ENCODE data around the gene LYL1. TPM values are rescaled to one million over a fixed set of nuclear protein-coding genes. Genes with fewer than 3 reads are reported as not detected.
A peak's percentile ranks its signal among the peaks of the same experiment; 100 is the strongest.

The LYL1 gene
- total and polyA plus RNA-seq, 5 donors = 8.0 to 11.9 (median 9.8) TPM

GRCh38 chr19:13138916-13139198, 36.2 kb upstream of the LYL1 start:
- H3K9me3 ChIP-seq (ENCODE audit: control insufficient read depth, low read length) = no peaks in the 10 kb centered on the region
- no peak overlapping the region for H3K4me3 ChIP-seq (ENCODE audit: low read length)
- WGBS = 79% methylated on average over 10 of the region's 10 CpGs
- intact Hi-C loops (cut with DNase I) = no loop called here
- H3K4me1 ChIP-seq (ENCODE audit: control insufficient read depth, insufficient read depth, low read length) = no peaks in the 10 kb centered on the region
- DNase-seq (no peak), ATAC-seq (no peak)
- H3K27ac ChIP-seq (ENCODE audit: low read length) = no peak overlapping the region
- H3K27me3 ChIP-seq (ENCODE audit: control insufficient read depth, insufficient read depth) = no peaks in the 10 kb centered on the region

DNA sequence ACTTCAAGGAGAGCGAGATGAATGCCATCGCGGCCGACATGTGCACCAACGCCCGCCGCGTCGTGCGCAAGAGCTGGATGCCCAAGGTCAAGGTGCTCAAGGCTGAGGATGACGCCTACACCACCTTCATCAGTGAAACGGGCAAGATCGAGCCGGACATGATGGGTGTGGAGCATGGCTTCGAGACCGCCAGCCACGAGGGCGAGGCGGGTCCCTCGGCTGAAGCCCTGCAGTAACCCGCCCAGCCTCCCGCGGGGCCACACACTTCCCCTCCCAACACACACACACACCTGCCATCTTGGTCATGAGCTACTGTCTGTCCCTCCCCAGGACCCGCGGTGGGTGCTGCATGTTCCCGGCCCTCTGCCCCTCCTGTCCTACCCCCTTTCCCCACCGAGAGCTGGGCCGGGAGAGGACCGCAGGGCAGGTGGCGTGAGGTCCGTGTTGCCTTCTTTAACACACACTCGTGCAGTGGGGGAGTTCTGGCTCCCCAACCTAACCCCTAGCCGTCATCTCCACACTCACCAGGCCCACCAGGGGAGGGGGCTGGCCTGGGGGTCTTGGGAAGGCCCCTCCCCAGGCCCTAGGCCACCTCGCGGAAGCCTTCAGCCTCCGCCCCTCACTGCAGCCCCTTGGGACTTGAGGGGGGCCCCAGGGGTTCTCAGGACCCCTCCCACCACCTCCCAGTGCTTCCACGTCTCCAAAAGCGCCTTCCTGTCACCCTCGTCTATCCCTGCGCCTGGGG, 35.7 kb upstream of the LYL1 start:
- intact Hi-C loops (cut with DNase I) = no loop called here
- H3K4me3 ChIP-seq (ENCODE audit: low read length) = no peak overlapping the region
- ATAC-seq (no peak), DNase-seq (no peak)
- no peaks in the 10 kb centered on the region for H3K27me3 ChIP-seq (ENCODE audit: control insufficient read depth, insufficient read depth)
- H3K27ac ChIP-seq (ENCODE audit: low read length) = no peak overlapping the region
- no peaks in the 10 kb centered on the region for H3K4me1 ChIP-seq (ENCODE audit: control insufficient read depth, insufficient read depth, low read length)
- WGBS = 89% methylated on average over 40 of the region's 40 CpGs
- no peaks in the 10 kb centered on the region for H3K9me3 ChIP-seq (ENCODE audit: control insufficient read depth, low read length)

DNA sequence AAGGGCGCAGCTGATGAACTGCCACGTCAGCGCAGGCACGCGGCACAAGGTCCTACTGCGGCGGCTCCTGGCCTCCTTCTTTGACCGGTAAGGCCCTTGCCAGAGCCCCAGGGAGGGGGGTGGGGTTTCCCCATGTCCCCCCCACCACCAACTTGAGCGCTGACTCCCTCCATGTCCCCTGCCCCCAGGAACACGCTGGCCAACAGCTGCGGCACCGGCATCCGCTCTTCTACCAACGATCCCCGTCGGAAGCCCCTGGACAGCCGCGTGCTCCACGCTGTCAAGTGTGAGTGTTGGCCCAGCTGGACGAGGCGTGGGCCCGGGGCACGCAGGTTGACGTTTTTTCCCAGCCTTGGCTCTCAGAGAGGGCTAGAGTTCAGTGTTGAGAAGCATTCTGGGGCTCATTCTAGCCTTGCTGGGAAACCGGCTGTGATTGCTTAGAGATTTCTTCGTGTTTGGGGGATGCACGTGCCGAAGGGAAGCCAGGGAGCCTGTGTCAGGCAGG, 34.7 kb upstream of the LYL1 start:
- DNase-seq (no peak), ATAC-seq (no peak)
- Histone ChIP-seq H3K9me3 (ENCODE audit: control insufficient read depth, low read length) (no peaks in the 10 kb centered on the region), H3K27ac (ENCODE audit: low read length) (no peak overlapping the region), H3K4me1 (ENCODE audit: control insufficient read depth, insufficient read depth, low read length) (no peaks in the 10 kb centered on the region), H3K4me3 (ENCODE audit: low read length) (no peak overlapping the region), H3K27me3 (ENCODE audit: control insufficient read depth, insufficient read depth) (no peaks in the 10 kb centered on the region)
- intact Hi-C loops (cut with DNase I) = no loop called here
- WGBS = 92% methylated on average over 28 of the region's 28 CpGs

- Histone ChIP-seq H3K4me3 (ENCODE audit: low read length) (no peak overlapping the region), H3K4me1 (ENCODE audit: control insufficient read depth, insufficient read depth, low read length) (no peaks in the 10 kb centered on the region), H3K27me3 (ENCODE audit: control insufficient read depth, insufficient read depth) (no peaks in the 10 kb centered on the region), H3K9me3 (ENCODE audit: control insufficient read depth, low read length) (no peaks in the 10 kb centered on the region), H3K27ac (ENCODE audit: low read length) (no peak overlapping the region)
- DNase-seq = no peak
- intact Hi-C loops (cut with DNase I) = no loop called here
- 93% methylated on average over 60 of the region's 60 CpGs for WGBS
- ATAC-seq = no peak
Observed at GRCh38 chr19:13135068-13136062, 32.7 kb upstream of the LYL1 start.

DNA sequence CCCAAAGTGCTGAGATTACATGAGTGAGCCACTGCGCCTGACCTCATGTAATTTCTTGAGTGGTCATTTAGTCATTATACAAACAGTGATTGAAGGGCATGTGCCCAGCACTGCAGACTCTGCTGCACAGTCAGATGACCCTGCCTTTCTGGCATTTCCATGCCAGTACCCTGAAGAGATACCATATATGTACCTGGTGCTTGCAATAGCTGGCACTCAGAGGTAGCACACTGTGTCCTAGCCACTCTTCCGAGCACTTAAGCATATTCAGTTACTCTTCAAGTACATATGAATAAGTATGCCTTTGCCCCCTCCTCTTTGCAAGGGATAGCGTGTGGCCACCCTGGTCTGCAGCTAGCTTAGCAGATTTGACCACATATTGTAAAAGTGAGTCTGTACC, 32.0 kb upstream of the LYL1 start:
- 82% methylated on average over 3 of the region's 3 CpGs for WGBS
- no peak overlapping the region for H3K27ac ChIP-seq (ENCODE audit: low read length)
- H3K4me3 ChIP-seq (ENCODE audit: low read length) = no peak overlapping the region
- H3K9me3 ChIP-seq (ENCODE audit: control insufficient read depth, low read length) = no peaks in the 10 kb centered on the region
- no peaks in the 10 kb centered on the region for H3K4me1 ChIP-seq (ENCODE audit: control insufficient read depth, insufficient read depth, low read length)
- H3K27me3 ChIP-seq (ENCODE audit: control insufficient read depth, insufficient read depth) = no peaks in the 10 kb centered on the region
- peak; percentile 57 to 73 for ATAC-seq
- intact Hi-C loops (cut with DNase I) = no loop called here
- DNase-seq = no peak

DNA sequence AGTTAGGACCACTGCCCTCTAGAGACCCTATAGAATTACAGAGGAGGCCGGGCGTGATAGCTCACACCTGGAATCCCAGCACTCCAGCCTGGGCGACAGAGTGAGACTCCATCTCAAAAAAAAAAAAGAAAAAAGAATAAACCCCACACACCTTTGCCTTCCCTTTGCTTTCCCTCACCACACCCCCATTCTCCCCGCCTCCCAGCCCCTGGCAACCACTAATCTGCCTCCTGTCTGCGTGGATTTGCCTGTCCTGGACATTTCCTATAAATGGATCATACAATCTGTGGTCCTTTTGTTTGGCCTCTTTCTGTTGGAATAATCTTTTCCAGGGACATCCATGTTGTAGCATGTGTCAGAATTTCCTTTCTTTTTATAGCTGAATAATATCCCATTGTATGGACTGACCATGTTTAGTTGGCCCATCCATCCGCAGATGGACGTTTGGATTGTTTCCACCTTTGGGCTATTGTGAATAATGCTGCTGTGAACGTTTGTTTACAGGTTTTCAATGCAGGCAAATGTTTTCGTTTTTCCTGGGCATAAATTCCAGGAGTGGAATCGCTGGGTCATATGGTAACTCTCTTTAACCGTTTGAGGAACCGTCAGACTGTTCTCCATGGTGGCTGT, 30.7 kb upstream of the LYL1 start:
- Histone ChIP-seq H3K4me3 (ENCODE audit: low read length) (no peak overlapping the region), H3K27ac (ENCODE audit: low read length) (no peak overlapping the region), H3K9me3 (ENCODE audit: control insufficient read depth, low read length) (no peaks in the 10 kb centered on the region), H3K4me1 (ENCODE audit: control insufficient read depth, insufficient read depth, low read length) (no peaks in the 10 kb centered on the region), H3K27me3 (ENCODE audit: control insufficient read depth, insufficient read depth) (no peaks in the 10 kb centered on the region)
- WGBS = 67% methylated on average over 12 of the region's 12 CpGs
- ATAC-seq (no peak), DNase-seq (no peak)
- intact Hi-C loops (cut with DNase I) = no loop called here

GRCh38 chr19:13132471-13133180, 30.0 kb upstream of the LYL1 start:
- WGBS = 88% methylated on average over 8 of the region's 8 CpGs
- intact Hi-C loops (cut with DNase I) = no loop called here
- DNase-seq (no peak), ATAC-seq (no peak)
- Histone ChIP-seq H3K9me3 (ENCODE audit: control insufficient read depth, low read length) (no peaks in the 10 kb centered on the region), H3K27me3 (ENCODE audit: control insufficient read depth, insufficient read depth) (no peaks in the 10 kb centered on the region), H3K27ac (ENCODE audit: low read length) (no peak overlapping the region), H3K4me1 (ENCODE audit: control insufficient read depth, insufficient read depth, low read length) (no peaks in the 10 kb centered on the region), H3K4me3 (ENCODE audit: low read length) (no peak overlapping the region)

DNA sequence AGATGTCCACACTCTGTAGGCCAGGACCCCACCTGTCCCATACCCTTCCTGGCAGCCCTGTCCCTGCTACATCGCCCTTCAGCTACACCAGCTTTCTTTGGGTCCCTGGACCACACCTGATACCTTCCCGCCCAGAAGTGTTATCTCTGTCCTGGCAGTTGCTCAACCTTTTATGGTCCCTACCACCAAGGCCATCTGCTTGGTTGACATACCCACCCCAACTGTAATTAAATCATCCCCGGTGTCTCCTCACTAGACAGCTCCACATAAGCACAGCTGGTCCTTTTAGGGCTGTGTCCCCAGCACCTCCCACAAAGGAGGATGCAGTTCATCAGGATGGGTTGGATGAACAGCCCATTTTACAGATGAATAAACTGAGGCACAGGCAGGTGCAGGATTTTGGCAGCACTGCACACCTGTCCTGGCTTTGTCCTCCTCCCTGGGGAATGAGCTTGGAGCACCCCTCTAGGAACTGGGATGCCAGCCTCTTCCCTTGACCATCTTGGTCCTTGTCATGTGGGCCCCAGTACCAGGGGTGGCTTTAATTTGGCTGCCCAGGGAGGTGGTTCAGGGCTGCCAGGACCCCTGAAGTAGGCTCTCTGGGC, 28.3 kb upstream of the LYL1 start:
- H3K27ac ChIP-seq (ENCODE audit: low read length) = no peak overlapping the region
- no peak overlapping the region for H3K4me3 ChIP-seq (ENCODE audit: low read length)
- intact Hi-C loops (cut with DNase I) = no loop called here
- H3K4me1 ChIP-seq (ENCODE audit: control insufficient read depth, insufficient read depth, low read length) = no peaks in the 10 kb centered on the region
- H3K9me3 ChIP-seq (ENCODE audit: control insufficient read depth, low read length) = no peaks in the 10 kb centered on the region
- DNase-seq (no peak), ATAC-seq (no peak)
- WGBS = 97% methylated on average over 3 of the region's 3 CpGs
- H3K27me3 ChIP-seq (ENCODE audit: control insufficient read depth, insufficient read depth) = no peaks in the 10 kb centered on the region

GRCh38 chr19:13129384-13129783, 26.7 kb upstream of the LYL1 start:
- no peak for DNase-seq
- intact Hi-C loops (cut with DNase I) = no loop called here

DNA sequence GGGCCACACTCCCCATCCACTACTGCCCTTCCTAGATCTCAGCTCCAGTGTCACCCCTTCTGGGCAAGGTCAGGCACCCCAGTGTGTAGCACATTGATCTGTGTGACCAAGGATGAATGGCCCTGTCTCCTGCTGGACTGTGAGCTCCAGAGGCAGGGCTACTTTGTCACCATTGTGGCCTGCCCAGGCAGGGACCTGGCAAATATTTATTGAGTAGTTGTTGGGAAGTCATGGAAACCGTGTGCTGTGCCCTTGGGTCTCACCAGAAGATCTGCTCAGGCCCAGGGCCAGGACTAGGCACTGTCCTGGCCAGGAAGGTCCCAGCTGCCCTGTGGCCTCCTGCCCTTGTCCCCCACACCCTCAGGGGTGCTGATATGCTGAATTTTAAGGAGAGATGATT, 25.9 kb upstream of the LYL1 start:
- WGBS = 58% methylated on average over 1 of the region's 1 CpG

More at GRCh38 chr19:13129384-13129783, 26.7 kb upstream of the LYL1 start:
- Histone ChIP-seq H3K27ac (ENCODE audit: low read length) (no peak overlapping the region), H3K9me3 (ENCODE audit: control insufficient read depth, low read length) (no peaks in the 10 kb centered on the region), H3K4me1 (ENCODE audit: control insufficient read depth, insufficient read depth, low read length) (no peaks in the 10 kb centered on the region), H3K27me3 (ENCODE audit: control insufficient read depth, insufficient read depth) (no peaks in the 10 kb centered on the region), H3K4me3 (ENCODE audit: low read length) (no peak overlapping the region)
- peak in 1 of 2 donors; percentile 32 for ATAC-seq
- 93% methylated on average over 9 of the region's 9 CpGs for WGBS

More for the DNA sequence above, 25.9 kb upstream of the LYL1 start:
- H3K27ac ChIP-seq (ENCODE audit: low read length) = no peak overlapping the region
- DNase-seq (no peak), ATAC-seq (no peak)
- no peaks in the 10 kb centered on the region for H3K4me1 ChIP-seq (ENCODE audit: control insufficient read depth, insufficient read depth, low read length)
- H3K9me3 ChIP-seq (ENCODE audit: control insufficient read depth, low read length) = no peaks in the 10 kb centered on the region
- H3K27me3 ChIP-seq (ENCODE audit: control insufficient read depth, insufficient read depth) = no peaks in the 10 kb centered on the region
- no peak overlapping the region for H3K4me3 ChIP-seq (ENCODE audit: low read length)
- intact Hi-C loops (cut with DNase I) = no loop called here
